ENCODE results near the gene ARHGEF11.

ARHGEF11 gene

GRCh38 chr1:157050836-157051235 is 5.3 kb upstream of the ARHGEF11 start:
- no peak for DNase-seq (ENCODE audit: low spot score)
- in situ Hi-C loops (cut with MboI; ENCODE audit: low pct_unique_long_range_greater_than_20kb, low sequenced_read_pairs, unreplicated experiment), result no loop called here
- no peak for TF ChIP-seq CTCF (IDR thresholded peaks at IDR 0.05; ENCODE audit: extremely low read depth, insufficient read depth, missing control alignments)

- no peak for TF ChIP-seq CTCF (IDR thresholded peaks at IDR 0.05; ENCODE audit: extremely low read depth, insufficient read depth, missing control alignments)
- in situ Hi-C loops (cut with MboI; ENCODE audit: low pct_unique_long_range_greater_than_20kb, low sequenced_read_pairs, unreplicated experiment), result no loop called here
Measured at GRCh38 chr1:157047062-157047410, 1.5 kb upstream of the ARHGEF11 start.

DNA sequence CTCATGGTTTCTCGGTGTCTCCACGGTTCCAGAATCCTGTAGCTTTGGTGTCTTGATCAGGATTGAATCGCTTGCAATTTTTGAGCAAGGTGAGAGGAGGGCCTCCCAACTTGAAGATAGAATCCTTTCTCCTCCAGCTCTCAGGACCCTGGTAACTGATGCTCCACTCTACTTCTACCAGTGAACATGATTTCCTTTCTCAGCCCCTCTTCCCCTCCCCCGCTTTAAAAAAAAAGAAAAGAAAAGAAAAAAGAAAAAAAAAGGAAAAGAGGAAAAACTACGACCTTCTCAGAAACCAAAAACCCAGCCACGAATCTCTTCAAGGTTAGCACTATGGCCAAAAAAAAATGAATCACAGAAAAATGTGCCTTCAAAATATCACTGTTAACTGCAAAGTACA is 1.2 kb downstream of the ARHGEF11 start:
- no peak for DNase-seq (ENCODE audit: low spot score)
- in situ Hi-C loops (cut with MboI; ENCODE audit: low pct_unique_long_range_greater_than_20kb, low sequenced_read_pairs, unreplicated experiment), result no loop called here
- TF ChIP-seq CTCF (IDR thresholded peaks at IDR 0.05; ENCODE audit: extremely low read depth, insufficient read depth, missing control alignments), result no peak

More at GRCh38 chr1:157047062-157047410, 1.5 kb upstream of the ARHGEF11 start:
- no peak for DNase-seq (ENCODE audit: low spot score)

DNA sequence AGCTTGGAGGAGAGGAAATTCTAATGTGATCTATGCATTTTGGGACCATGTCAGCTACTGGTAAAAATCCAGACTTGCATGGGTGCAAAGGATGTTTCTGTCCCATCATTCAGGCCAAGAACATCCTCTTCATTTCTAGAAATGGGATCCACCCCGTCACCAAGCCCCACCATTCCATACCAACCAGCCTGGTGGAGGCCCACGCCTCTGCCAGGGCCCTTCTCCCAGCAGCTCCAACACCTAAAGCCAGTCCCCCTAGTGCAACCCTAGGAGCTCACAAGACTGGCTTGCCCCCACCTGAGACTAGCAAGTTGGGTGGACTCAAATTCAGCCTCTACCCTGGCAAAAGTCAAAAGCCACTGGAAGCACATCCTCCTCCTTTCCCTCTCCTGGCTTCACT is 1.9 kb downstream of the ARHGEF11 start:
- in situ Hi-C loops (cut with MboI; ENCODE audit: low pct_unique_long_range_greater_than_20kb, low sequenced_read_pairs, unreplicated experiment), result no loop called here
- no peak for DNase-seq (ENCODE audit: low spot score)
- no peak for TF ChIP-seq CTCF (IDR thresholded peaks at IDR 0.05; ENCODE audit: extremely low read depth, insufficient read depth, missing control alignments)

DNA sequence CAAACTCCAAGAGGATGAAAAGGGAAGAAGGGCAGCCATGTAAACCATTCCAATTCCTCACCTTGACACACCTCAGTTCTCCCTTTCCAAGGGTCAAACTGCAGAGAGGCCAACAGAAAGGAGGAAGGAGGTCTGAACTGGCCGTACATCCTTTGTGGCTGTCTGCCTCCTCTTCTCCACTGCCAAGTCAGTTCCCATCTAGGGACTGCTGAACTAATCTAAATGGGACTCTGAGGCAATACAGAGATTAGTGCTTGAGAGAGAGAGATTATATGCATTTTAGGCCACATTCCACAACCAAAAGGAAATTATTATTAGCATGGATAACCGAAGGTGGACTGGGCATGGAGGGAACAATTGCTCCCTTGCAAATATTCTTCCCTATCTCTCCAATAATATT is 2.7 kb downstream of the ARHGEF11 start:
- no peak for DNase-seq (ENCODE audit: low spot score)
- in situ Hi-C loops (cut with MboI; ENCODE audit: low pct_unique_long_range_greater_than_20kb, low sequenced_read_pairs, unreplicated experiment), result no loop called here
- TF ChIP-seq CTCF (IDR thresholded peaks at IDR 0.05; ENCODE audit: extremely low read depth, insufficient read depth, missing control alignments), result no peak

DNA sequence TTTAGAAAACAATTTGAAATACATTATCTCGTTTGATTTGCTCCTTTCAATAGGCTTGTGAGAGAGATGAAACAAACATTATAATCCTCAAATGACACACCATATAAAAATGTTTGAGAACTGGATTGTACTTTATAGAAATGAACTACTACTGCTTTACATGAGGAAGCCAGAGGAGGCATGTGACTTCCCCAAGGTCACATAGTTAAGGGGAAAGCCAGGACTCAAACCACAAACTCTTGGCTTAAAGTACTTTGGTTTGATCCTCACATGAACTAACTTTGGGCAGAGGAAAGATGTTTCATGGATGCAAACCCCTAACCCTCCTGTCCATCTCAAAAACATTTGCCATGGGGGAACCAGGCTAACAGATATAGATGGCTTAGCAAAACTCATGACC is 4.7 kb downstream of the ARHGEF11 start:
- no peak for TF ChIP-seq CTCF (IDR thresholded peaks at IDR 0.05; ENCODE audit: extremely low read depth, insufficient read depth, missing control alignments)
- no peak for DNase-seq (ENCODE audit: low spot score)

GRCh38 chr1:157035121-157035520 is 10.4 kb downstream of the ARHGEF11 start:
- in situ Hi-C loops (cut with MboI; ENCODE audit: low pct_unique_long_range_greater_than_20kb, low sequenced_read_pairs, unreplicated experiment), result no loop called here
- no peak for TF ChIP-seq CTCF (IDR thresholded peaks at IDR 0.05; ENCODE audit: extremely low read depth, insufficient read depth, missing control alignments)
- DNase-seq (ENCODE audit: low spot score), result no peak

More for the DNA sequence above, 4.7 kb downstream of the ARHGEF11 start:
- in situ Hi-C loops (cut with MboI; ENCODE audit: low pct_unique_long_range_greater_than_20kb, low sequenced_read_pairs, unreplicated experiment), result no loop called here
